RWPE2 (cell line): ENCODE data around the gene CRHBP.

Experiments used
- ATAC-seq: fragments of 200-7000 bp; cut with Tn5 transposase; 3 replicates; pipeline ENCODE4 v1.9.1; 2021; ENCODE audit warnings: low read depth
- DNase-seq: peaks from one replicate; pipeline ENCODE4 v3.0.0-alpha.2; 2020; ENCODE audit warnings: low spot score
- H3K27ac ChIP-seq: fragments of 450-650 bp; 2 replicates; pipeline ENCODE4 v1.5.1; 2017; ENCODE audit warnings: mild to moderate bottlenecking; ENCODE audit not compliant: poor library complexity, severe bottlenecking
- H3K27me3 ChIP-seq: fragments of 250-450 bp; sonication (Bioruptor Pico); 2 replicates; pipeline ENCODE4 v1.5.1; 2021; ENCODE audit warnings: mild to moderate bottlenecking, moderate library complexity; ENCODE audit not compliant: insufficient read depth, poor library complexity, severe bottlenecking
- H3K36me3 ChIP-seq: fragments of 250-450 bp; sonication (Bioruptor Pico); 2 replicates; pipeline ENCODE4 v1.5.1; 2020; ENCODE audit warnings: low read depth, mild to moderate bottlenecking, moderate library complexity
- H3K4me1 ChIP-seq: fragments of 250-450 bp; sonication (Bioruptor Pico); 2 replicates; pipeline ENCODE4 v1.5.1; 2021; ENCODE audit warnings: mild to moderate bottlenecking, moderate library complexity; ENCODE audit not compliant: insufficient read depth, poor library complexity, severe bottlenecking
- H3K4me3 ChIP-seq: fragments of 250-450 bp; sonication (Bioruptor Pico); 2 replicates; pipeline ENCODE4 v1.5.1; 2021; ENCODE audit warnings: mild to moderate bottlenecking, moderate library complexity; ENCODE audit not compliant: severe bottlenecking
- H3K9me3 ChIP-seq: fragments of 250-450 bp; sonication (Bioruptor Pico); 2 replicates; pipeline ENCODE4 v1.5.1; 2021; ENCODE audit warnings: mild to moderate bottlenecking, moderate library complexity; ENCODE audit not compliant: severe bottlenecking
- TF ChIP-seq, protein P1 (sequence below): fragments of 450-650 bp; IDR thresholded peaks from one replicate; pipeline ENCODE4 v1.5.1; 2017; ENCODE audit warnings: mild to moderate bottlenecking, moderate library complexity; ENCODE audit not compliant: poor library complexity, severe bottlenecking

The CRHBP gene

DNA sequence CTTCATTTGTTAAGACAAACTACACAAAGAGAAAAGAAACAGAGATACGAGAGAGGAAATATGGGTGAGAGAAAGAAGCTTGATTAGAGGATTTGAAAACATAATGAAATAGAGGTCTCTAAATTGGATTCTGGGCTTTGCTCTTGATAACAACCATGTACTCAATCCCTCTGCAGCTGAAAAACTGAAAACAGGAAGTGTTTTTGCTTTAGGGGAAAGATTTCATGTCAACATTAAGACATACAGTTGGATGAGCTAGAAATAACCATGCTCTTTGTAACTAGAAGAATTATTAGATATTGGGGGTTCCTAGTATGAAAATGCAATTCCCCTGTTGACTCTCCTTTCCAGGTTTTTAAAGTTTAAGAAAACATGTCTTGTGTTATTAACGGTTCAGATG lies 21.9 kb downstream of the CRHBP start:
- ATAC-seq: no peak
- H3K27ac ChIP-seq: no peak overlapping the region
- H3K4me1 ChIP-seq: no peaks in the 10 kb centered on the region
- no peak for DNase-seq
- H3K27me3 ChIP-seq: peaks cover 20% of the 10 kb centered on the region
- no peaks in the 10 kb centered on the region for H3K9me3 ChIP-seq
- no peaks in the 10 kb centered on the region for H3K36me3 ChIP-seq
- TF ChIP-seq, protein P1, sequence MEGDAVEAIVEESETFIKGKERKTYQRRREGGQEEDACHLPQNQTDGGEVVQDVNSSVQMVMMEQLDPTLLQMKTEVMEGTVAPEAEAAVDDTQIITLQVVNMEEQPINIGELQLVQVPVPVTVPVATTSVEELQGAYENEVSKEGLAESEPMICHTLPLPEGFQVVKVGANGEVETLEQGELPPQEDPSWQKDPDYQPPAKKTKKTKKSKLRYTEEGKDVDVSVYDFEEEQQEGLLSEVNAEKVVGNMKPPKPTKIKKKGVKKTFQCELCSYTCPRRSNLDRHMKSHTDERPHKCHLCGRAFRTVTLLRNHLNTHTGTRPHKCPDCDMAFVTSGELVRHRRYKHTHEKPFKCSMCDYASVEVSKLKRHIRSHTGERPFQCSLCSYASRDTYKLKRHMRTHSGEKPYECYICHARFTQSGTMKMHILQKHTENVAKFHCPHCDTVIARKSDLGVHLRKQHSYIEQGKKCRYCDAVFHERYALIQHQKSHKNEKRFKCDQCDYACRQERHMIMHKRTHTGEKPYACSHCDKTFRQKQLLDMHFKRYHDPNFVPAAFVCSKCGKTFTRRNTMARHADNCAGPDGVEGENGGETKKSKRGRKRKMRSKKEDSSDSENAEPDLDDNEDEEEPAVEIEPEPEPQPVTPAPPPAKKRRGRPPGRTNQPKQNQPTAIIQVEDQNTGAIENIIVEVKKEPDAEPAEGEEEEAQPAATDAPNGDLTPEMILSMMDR: no peak
- no peak overlapping the region for H3K4me3 ChIP-seq

DNA sequence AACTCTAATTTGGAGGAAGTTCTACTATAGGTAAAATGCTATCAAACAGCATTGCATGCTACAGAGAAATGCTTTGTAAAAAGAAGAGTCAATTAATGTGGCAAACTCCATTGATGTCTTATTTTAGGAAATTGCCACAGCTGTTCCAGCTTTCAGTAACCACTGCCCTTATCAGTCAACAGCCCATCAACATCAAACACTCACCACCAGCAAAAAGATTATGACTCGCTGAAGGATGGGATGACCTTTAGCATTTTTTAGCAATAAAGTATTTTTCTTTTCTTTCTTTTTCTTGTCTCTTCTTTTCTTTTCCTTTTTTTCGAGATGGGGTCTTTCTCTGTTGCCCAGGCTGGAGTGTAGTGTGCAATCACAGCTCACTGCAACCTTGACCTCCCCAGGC lies 26.0 kb downstream of the CRHBP start:
- Histone ChIP-seq H3K9me3 (no peaks in the 10 kb centered on the region), H3K4me1 (no peaks in the 10 kb centered on the region), H3K36me3 (no peaks in the 10 kb centered on the region), H3K27ac (no peak overlapping the region), H3K27me3 (peaks cover 7% of the 10 kb centered on the region), H3K4me3 (no peak overlapping the region)
- no peak for DNase-seq
- no peak for ATAC-seq
- TF ChIP-seq, protein P1: no peak

DNA sequence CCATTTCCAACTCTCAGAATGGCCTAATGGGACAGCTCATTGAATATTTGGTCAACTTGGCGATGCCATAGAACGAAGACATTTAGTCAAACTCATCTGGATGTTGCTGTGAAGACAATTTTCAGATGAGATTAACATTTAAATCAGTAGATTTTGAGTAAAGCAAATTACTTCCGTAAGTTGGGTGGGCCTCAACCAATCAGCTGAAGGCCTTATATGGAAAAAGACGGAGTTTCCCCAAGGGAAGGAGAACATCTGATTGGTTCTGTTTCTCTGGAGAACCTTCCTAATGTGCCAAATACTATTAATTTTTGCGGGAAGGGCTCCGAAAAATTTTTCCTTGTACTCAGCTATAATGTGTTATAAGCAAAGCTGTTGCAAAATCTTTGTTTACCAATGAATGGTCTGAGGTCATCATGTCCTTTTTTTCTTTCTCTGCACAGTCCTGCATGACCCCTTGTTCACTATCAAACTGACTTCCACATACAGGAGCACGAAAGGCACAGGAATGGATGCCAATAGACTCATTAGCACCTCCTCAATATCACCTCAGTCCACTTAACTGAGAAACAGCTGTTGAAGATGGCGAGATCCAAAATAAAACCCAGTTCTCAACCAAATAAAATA lies 27.8 kb downstream of the CRHBP start:
- H3K4me3 ChIP-seq: no peak overlapping the region
- H3K27ac ChIP-seq: no peak overlapping the region
- H3K27me3 ChIP-seq: no peaks in the 10 kb centered on the region
- DNase-seq (no peak), ATAC-seq (no peak)
- H3K4me1 ChIP-seq: no peaks in the 10 kb centered on the region
- H3K9me3 ChIP-seq: no peaks in the 10 kb centered on the region
- TF ChIP-seq, protein P1: no peak
- no peaks in the 10 kb centered on the region for H3K36me3 ChIP-seq

DNA sequence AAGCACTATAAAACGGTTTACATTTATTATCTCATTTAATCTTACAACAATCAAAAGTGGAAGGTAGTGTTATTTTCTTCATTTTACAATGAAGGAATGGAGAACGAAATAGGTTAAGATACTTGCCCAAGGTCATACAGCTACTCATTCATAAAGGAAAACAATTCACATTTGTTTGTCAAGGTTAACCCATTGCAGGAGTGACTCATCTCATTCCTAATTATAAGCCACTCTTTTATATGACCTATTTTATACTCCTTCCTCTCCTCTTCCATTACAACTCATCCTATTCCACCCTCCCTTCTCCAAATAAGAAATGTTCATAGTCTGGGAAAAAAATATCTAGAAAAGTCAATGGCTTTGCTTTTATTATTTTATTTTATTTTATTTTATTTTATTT lies 29.6 kb downstream of the CRHBP start:
- TF ChIP-seq, protein P1: no peak
- H3K27me3 ChIP-seq: no peaks in the 10 kb centered on the region
- H3K36me3 ChIP-seq: no peaks in the 10 kb centered on the region
- H3K9me3 ChIP-seq: no peaks in the 10 kb centered on the region
- no peaks in the 10 kb centered on the region for H3K4me1 ChIP-seq
- DNase-seq (no peak), ATAC-seq (no peak)
- no peak overlapping the region for H3K27ac ChIP-seq
- no peak overlapping the region for H3K4me3 ChIP-seq

DNA sequence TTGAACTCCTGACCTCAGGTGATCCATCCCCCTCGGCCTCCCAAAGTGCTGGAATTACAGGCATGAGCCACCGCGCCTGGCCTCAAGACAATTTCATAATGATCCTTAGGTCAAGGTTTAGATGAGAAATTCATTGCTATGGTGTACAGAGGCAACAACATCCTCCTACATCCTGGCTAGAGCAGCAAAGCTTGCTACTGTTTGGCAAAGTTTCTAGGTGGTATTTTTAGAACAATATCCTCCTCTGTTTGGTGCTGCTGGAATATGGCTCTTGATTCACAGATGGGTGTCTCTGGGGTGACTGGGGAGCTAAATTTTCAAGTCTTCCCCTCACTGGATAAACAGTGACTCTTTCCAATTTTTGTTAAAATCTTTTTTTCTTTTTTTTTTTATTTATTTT lies 30.6 kb downstream of the CRHBP start:
- no peak overlapping the region for H3K27ac ChIP-seq
- H3K36me3 ChIP-seq: no peaks in the 10 kb centered on the region
- TF ChIP-seq, protein P1: no peak
- no peak for DNase-seq
- H3K9me3 ChIP-seq: no peaks in the 10 kb centered on the region
- H3K4me1 ChIP-seq: no peaks in the 10 kb centered on the region
- no peak for ATAC-seq
- no peaks in the 10 kb centered on the region for H3K27me3 ChIP-seq
- no peak overlapping the region for H3K4me3 ChIP-seq
